PC-3 (cell line): Measurements from ENCODE around the gene KHDRBS2.

Source experiments
- EZH2phosphoT487 ChIP-seq: fragments of 300-600 bp; sonication (generic); IDR thresholded peaks from 2 replicates; pipeline ENCODE4 v1.6.1; 2018; ENCODE audit warnings: mild to moderate bottlenecking, antibody characterized with exemption, low read length, borderline replicate concordance
- TF ChIP-seq, protein P1 (sequence below): fragments of 300-600 bp; sonication (generic); conservative IDR thresholded peaks from 2 replicates; pipeline ENCODE4 v1.5.1; 2017; ENCODE audit warnings: antibody characterized with exemption, low read depth, mild to moderate bottlenecking, low read length

GRCh38 chr6:62086047-62086446 is 200.0 kb downstream of the KHDRBS2 start:
- TF ChIP-seq, protein P1, sequence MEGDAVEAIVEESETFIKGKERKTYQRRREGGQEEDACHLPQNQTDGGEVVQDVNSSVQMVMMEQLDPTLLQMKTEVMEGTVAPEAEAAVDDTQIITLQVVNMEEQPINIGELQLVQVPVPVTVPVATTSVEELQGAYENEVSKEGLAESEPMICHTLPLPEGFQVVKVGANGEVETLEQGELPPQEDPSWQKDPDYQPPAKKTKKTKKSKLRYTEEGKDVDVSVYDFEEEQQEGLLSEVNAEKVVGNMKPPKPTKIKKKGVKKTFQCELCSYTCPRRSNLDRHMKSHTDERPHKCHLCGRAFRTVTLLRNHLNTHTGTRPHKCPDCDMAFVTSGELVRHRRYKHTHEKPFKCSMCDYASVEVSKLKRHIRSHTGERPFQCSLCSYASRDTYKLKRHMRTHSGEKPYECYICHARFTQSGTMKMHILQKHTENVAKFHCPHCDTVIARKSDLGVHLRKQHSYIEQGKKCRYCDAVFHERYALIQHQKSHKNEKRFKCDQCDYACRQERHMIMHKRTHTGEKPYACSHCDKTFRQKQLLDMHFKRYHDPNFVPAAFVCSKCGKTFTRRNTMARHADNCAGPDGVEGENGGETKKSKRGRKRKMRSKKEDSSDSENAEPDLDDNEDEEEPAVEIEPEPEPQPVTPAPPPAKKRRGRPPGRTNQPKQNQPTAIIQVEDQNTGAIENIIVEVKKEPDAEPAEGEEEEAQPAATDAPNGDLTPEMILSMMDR = no peak
- TF ChIP-seq EZH2phosphoT487 = no peak
